ENCODE measurements around the gene FSD1L. TPM values are rescaled to one million over a fixed set of nuclear protein-coding genes. Genes with fewer than 3 reads are reported as not detected.
A peak's percentile ranks its signal among the peaks of the same experiment; 100 is the strongest.

FSD1L gene
- total RNA-seq (27.5 TPM), polyA plus RNA-seq (1.7 TPM)

- no peaks in the 10 kb centered on the region for H3K4me1 ChIP-seq (ENCODE audit: insufficient read depth)
- 1% methylated on average over 87 of the region's 87 CpGs for WGBS
- H3K27ac ChIP-seq (ENCODE audit: low read depth), result no peak within 1 kb of the TSS
- H3K36me3 ChIP-seq (ENCODE audit: insufficient read depth), result no peaks in the 10 kb centered on the region
- peak; percentile 43 for DNase-seq (ENCODE audit: extremely low spot score)
- H3K4me3 ChIP-seq (ENCODE audit: low read depth, low read length), result peak within 1 kb of the TSS; percentile 92
These were observed at the start of gene FSD1L for GRCh38 chr9:105447814-105448812. Gene FSD1L, plus strand, starts transcription at chr9:105448034. Its CDS starts 187 bp downstream, at chr9:105448221.

- Histone ChIP-seq H3K4me1 (ENCODE audit: insufficient read depth) (no peaks in the 10 kb centered on the region), H3K27ac (ENCODE audit: low read depth) (no peak overlapping the region), H3K4me3 (ENCODE audit: low read depth, low read length) (no peak overlapping the region), H3K36me3 (ENCODE audit: insufficient read depth) (no peaks in the 10 kb centered on the region)
- no peak for DNase-seq (ENCODE audit: extremely low spot score)
- WGBS, result 84% methylated on average over 2 of the region's 2 CpGs
These were observed 48.7 kb upstream of the FSD1L start for GRCh38 chr9:105399117-105399516.

GRCh38 chr9:105401651-105402050 lies 46.2 kb upstream of the FSD1L start:
- 45% methylated on average over 3 of the region's 3 CpGs for WGBS
- H3K27ac ChIP-seq (ENCODE audit: low read depth), result no peak overlapping the region
- H3K36me3 ChIP-seq (ENCODE audit: insufficient read depth), result no peaks in the 10 kb centered on the region
- no peak for DNase-seq (ENCODE audit: extremely low spot score)
- H3K4me1 ChIP-seq (ENCODE audit: insufficient read depth), result no peaks in the 10 kb centered on the region
- H3K4me3 ChIP-seq (ENCODE audit: low read depth, low read length), result no peak overlapping the region

- 76% methylated on average over 6 of the region's 6 CpGs for WGBS
- Histone ChIP-seq H3K4me3 (ENCODE audit: low read depth, low read length) (no peak overlapping the region), H3K27ac (ENCODE audit: low read depth) (no peak overlapping the region), H3K36me3 (ENCODE audit: insufficient read depth) (no peaks in the 10 kb centered on the region), H3K4me1 (ENCODE audit: insufficient read depth) (no peaks in the 10 kb centered on the region)
- no peak for DNase-seq (ENCODE audit: extremely low spot score)
These were observed 44.1 kb upstream of the FSD1L start for GRCh38 chr9:105403552-105404248.

GRCh38 chr9:105405514-105406131 lies 42.2 kb upstream of the FSD1L start:
- 34% methylated on average over 6 of the region's 6 CpGs for WGBS
- Histone ChIP-seq H3K4me1 (ENCODE audit: insufficient read depth) (no peaks in the 10 kb centered on the region), H3K36me3 (ENCODE audit: insufficient read depth) (no peaks in the 10 kb centered on the region), H3K27ac (ENCODE audit: low read depth) (no peak overlapping the region), H3K4me3 (ENCODE audit: low read depth, low read length) (no peak overlapping the region)
- DNase-seq (ENCODE audit: extremely low spot score), result no peak

- H3K27ac ChIP-seq (ENCODE audit: low read depth), result no peak overlapping the region
- H3K36me3 ChIP-seq (ENCODE audit: insufficient read depth), result no peaks in the 10 kb centered on the region
- DNase-seq (ENCODE audit: extremely low spot score), result no peak
- H3K4me1 ChIP-seq (ENCODE audit: insufficient read depth), result no peaks in the 10 kb centered on the region
- 92% methylated on average over 6 of the region's 6 CpGs for WGBS
- no peak overlapping the region for H3K4me3 ChIP-seq (ENCODE audit: low read depth, low read length)
These were observed 41.5 kb upstream of the FSD1L start for GRCh38 chr9:105406369-105406768.

- Histone ChIP-seq H3K36me3 (ENCODE audit: insufficient read depth) (no peaks in the 10 kb centered on the region), H3K27ac (ENCODE audit: low read depth) (no peak overlapping the region), H3K4me1 (ENCODE audit: insufficient read depth) (no peaks in the 10 kb centered on the region), H3K4me3 (ENCODE audit: low read depth, low read length) (no peak overlapping the region)
- DNase-seq (ENCODE audit: extremely low spot score), result no peak
- WGBS, result 17% methylated on average over 2 of the region's 2 CpGs
These were observed 34.3 kb upstream of the FSD1L start for GRCh38 chr9:105413525-105413924.

- Histone ChIP-seq H3K4me3 (ENCODE audit: low read depth, low read length) (no peak overlapping the region), H3K27ac (ENCODE audit: low read depth) (no peak overlapping the region), H3K36me3 (ENCODE audit: insufficient read depth) (no peaks in the 10 kb centered on the region), H3K4me1 (ENCODE audit: insufficient read depth) (no peaks in the 10 kb centered on the region)
- WGBS, result 6% methylated on average over 6 of the region's 6 CpGs
- peak; percentile 28 for DNase-seq (ENCODE audit: extremely low spot score)
These were observed 32.7 kb upstream of the FSD1L start for GRCh38 chr9:105414947-105415661.

GRCh38 chr9:105415662-105415980 lies 32.2 kb upstream of the FSD1L start:
- Histone ChIP-seq H3K27ac (ENCODE audit: low read depth) (no peak overlapping the region), H3K36me3 (ENCODE audit: insufficient read depth) (no peaks in the 10 kb centered on the region), H3K4me3 (ENCODE audit: low read depth, low read length) (no peak overlapping the region), H3K4me1 (ENCODE audit: insufficient read depth) (no peaks in the 10 kb centered on the region)
- WGBS, result 78% methylated on average over 8 of the region's 8 CpGs
- DNase-seq (ENCODE audit: extremely low spot score), result no peak

GRCh38 chr9:105416840-105417239 lies 31.0 kb upstream of the FSD1L start:
- no peaks in the 10 kb centered on the region for H3K36me3 ChIP-seq (ENCODE audit: insufficient read depth)
- H3K4me3 ChIP-seq (ENCODE audit: low read depth, low read length), result no peak overlapping the region
- no peak overlapping the region for H3K27ac ChIP-seq (ENCODE audit: low read depth)
- no peaks in the 10 kb centered on the region for H3K4me1 ChIP-seq (ENCODE audit: insufficient read depth)
- WGBS, result 89% methylated on average over 1 of the region's 1 CpG
- no peak for DNase-seq (ENCODE audit: extremely low spot score)

GRCh38 chr9:105418588-105419500 lies 29.0 kb upstream of the FSD1L start:
- H3K27ac ChIP-seq (ENCODE audit: low read depth), result no peak overlapping the region
- no peaks in the 10 kb centered on the region for H3K36me3 ChIP-seq (ENCODE audit: insufficient read depth)
- no peak overlapping the region for H3K4me3 ChIP-seq (ENCODE audit: low read depth, low read length)
- H3K4me1 ChIP-seq (ENCODE audit: insufficient read depth), result no peaks in the 10 kb centered on the region
- no peak for DNase-seq (ENCODE audit: extremely low spot score)
- WGBS, result 31% methylated on average over 3 of the region's 3 CpGs

GRCh38 chr9:105419816-105420597 lies 27.8 kb upstream of the FSD1L start:
- 93% methylated on average over 10 of the region's 10 CpGs for WGBS
- no peak for DNase-seq (ENCODE audit: extremely low spot score)
- H3K36me3 ChIP-seq (ENCODE audit: insufficient read depth), result no peaks in the 10 kb centered on the region
- no peak overlapping the region for H3K4me3 ChIP-seq (ENCODE audit: low read depth, low read length)
- H3K4me1 ChIP-seq (ENCODE audit: insufficient read depth), result no peaks in the 10 kb centered on the region
- H3K27ac ChIP-seq (ENCODE audit: low read depth), result no peak overlapping the region
